Gastroesophageal sphincter (tissue), 4 donors: ENCODE measurements around the gene SLC6A19. TPM values are rescaled to one million over a fixed set of nuclear protein-coding genes. Genes with fewer than 3 reads are reported as not detected.
A peak's percentile ranks its signal among the peaks of the same experiment; 100 is the strongest.

Experiments
- ATAC-seq: fragments of 150-250 bp; one replicate; pipeline ENCODE4 v1.9.1; 2016; ENCODE audit warnings: mild to moderate bottlenecking, moderate library complexity
- H3K27ac ChIP-seq, 4 donors: fragments of 200-600 bp; sonication (generic) in 3 of 4; 1 replicate in 3 of 4; 2 replicates in 1 of 4; pipeline ENCODE4 v1.5.1; 2016 to 2019
- H3K27me3 ChIP-seq: fragments of 200-600 bp; sonication (generic); one replicate; pipeline ENCODE4 v1.5.1; 2019
- H3K36me3 ChIP-seq, 2 donors: fragments of 200-600 bp; sonication (generic); one replicate each; pipeline ENCODE4 v1.5.1; 2019; ENCODE audit warnings: control low read depth in 1 of 2
- H3K4me1 ChIP-seq, 3 donors: fragments of 200-600 bp; sonication (generic); 1 replicate in 2 of 3; 2 replicates in 1 of 3; pipeline ENCODE4 v1.5.1; 2016 to 2019; ENCODE audit warnings: control low read depth in 2 of 3
- H3K4me3 ChIP-seq, 2 donors: fragments of 200-600 bp; sonication (generic); one replicate each; pipeline ENCODE4 v1.5.1; 2019; ENCODE audit warnings: mild to moderate bottlenecking in 1 of 2, moderate library complexity in 1 of 2
- H3K9me3 ChIP-seq, 3 donors: fragments of 200-600 bp; sonication (generic); one replicate each; pipeline ENCODE4 v1.5.1; 2017 to 2019; ENCODE audit warnings: control low read depth in 2 of 3
- EP300 ChIP-seq: sonication (generic); formaldehyde crosslinking; IDR thresholded peaks from one replicate; pipeline ENCODE4 v1.6.1; 2017; ENCODE audit warnings: antibody characterized with exemption, mild to moderate bottlenecking
- POLR2A ChIP-seq, 2 donors: fragments of 450-650 bp; IDR thresholded peaks; one replicate each; pipeline ENCODE4 v1.6.1; 2017; ENCODE audit warnings: antibody characterized with exemption in 2 of 2, mild to moderate bottlenecking in 2 of 2, moderate library complexity in 1 of 2
- POLR2AphosphoS5 ChIP-seq: sonication (generic); formaldehyde crosslinking; IDR thresholded peaks from one replicate; pipeline ENCODE4 v1.6.1; 2017; ENCODE audit warnings: antibody characterized with exemption
- WGBS, 2 donors: methylation state at CpG; one replicate each; pipeline ENCODE4 v1.1.5; 2018; ENCODE audit warnings: low coverage in 1 of 2; 5-methylcytosine and 5-hydroxymethylcytosine counted together
- total RNA-seq, 4 donors: library from RNA; depleted of rRNA; stranded (reverse); fragments of >200 nt; gene quantifications; one replicate each; pipeline ENCODE4 v1.1.0, GENCODE V29; 2016
- TF ChIP-seq, protein P1 (sequence below), 4 experiments: fragments of 200-600 bp in 2 of 4; fragments of 450-650 bp in 2 of 4; sonication (generic) in 1 of 4; IDR thresholded peaks; one replicate each; pipeline ENCODE4 v1.5.1; 2017 to 2019; ENCODE audit warnings: antibody characterized with exemption in 4 of 4, mild to moderate bottlenecking in 2 of 4, moderate library complexity in 2 of 4

The SLC6A19 gene
- total RNA-seq, 4 donors from 2014 or later: not detected

- 86 to 90% methylated on average over 6 to 14 of the region's 22 CpGs for WGBS, 2 donors
These were observed 28.6 kb upstream of the SLC6A19 start for GRCh38 chr5:1172670-1173404.

GRCh38 chr5:1173485-1174070, 27.8 kb upstream of the SLC6A19 start:
- no peak for ATAC-seq
- WGBS, 2 donors: 93% methylated on average over 5 of the region's 21 CpGs; no CpG with 5 or more reads in 1 of the 2 donors
- no peak overlapping the region for H3K27ac ChIP-seq
- no peaks in the 10 kb centered on the region for H3K4me1 ChIP-seq
- H3K9me3 ChIP-seq: no peaks in the 10 kb centered on the region
- no peak for TF ChIP-seq POLR2A (IDR thresholded peaks at IDR 0.05)
- no peak for TF ChIP-seq POLR2AphosphoS5
- TF ChIP-seq, protein P1, sequence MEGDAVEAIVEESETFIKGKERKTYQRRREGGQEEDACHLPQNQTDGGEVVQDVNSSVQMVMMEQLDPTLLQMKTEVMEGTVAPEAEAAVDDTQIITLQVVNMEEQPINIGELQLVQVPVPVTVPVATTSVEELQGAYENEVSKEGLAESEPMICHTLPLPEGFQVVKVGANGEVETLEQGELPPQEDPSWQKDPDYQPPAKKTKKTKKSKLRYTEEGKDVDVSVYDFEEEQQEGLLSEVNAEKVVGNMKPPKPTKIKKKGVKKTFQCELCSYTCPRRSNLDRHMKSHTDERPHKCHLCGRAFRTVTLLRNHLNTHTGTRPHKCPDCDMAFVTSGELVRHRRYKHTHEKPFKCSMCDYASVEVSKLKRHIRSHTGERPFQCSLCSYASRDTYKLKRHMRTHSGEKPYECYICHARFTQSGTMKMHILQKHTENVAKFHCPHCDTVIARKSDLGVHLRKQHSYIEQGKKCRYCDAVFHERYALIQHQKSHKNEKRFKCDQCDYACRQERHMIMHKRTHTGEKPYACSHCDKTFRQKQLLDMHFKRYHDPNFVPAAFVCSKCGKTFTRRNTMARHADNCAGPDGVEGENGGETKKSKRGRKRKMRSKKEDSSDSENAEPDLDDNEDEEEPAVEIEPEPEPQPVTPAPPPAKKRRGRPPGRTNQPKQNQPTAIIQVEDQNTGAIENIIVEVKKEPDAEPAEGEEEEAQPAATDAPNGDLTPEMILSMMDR (IDR thresholded peaks at IDR 0.05): no peak
- TF ChIP-seq EP300: no peak
- no peak overlapping the region for H3K4me3 ChIP-seq
- no peaks in the 10 kb centered on the region for H3K36me3 ChIP-seq
- H3K27me3 ChIP-seq: peaks cover 11% of the 10 kb centered on the region

More at GRCh38 chr5:1172670-1173404, 28.6 kb upstream of the SLC6A19 start:
- no peaks in the 10 kb centered on the region for H3K9me3 ChIP-seq
- TF ChIP-seq POLR2AphosphoS5: no peak
- TF ChIP-seq, protein P1 (IDR thresholded peaks at IDR 0.05): no peak
- TF ChIP-seq POLR2A (IDR thresholded peaks at IDR 0.05): no peak
- no peak for TF ChIP-seq EP300
- H3K27ac ChIP-seq: no peak overlapping the region
- peaks cover 0 to 7% (median 0%) of the 10 kb centered on the region in 3 donors for H3K4me1 ChIP-seq
- H3K4me3 ChIP-seq: no peak overlapping the region
- no peak for ATAC-seq
- peaks cover 18% of the 10 kb centered on the region for H3K27me3 ChIP-seq
- no peaks in the 10 kb centered on the region for H3K36me3 ChIP-seq

GRCh38 chr5:1174122-1174936, 27.1 kb upstream of the SLC6A19 start:
- Histone ChIP-seq H3K4me1 (no peaks in the 10 kb centered on the region), H3K27me3 (peaks cover 8% of the 10 kb centered on the region), H3K27ac (no peak overlapping the region), H3K36me3 (no peaks in the 10 kb centered on the region), H3K4me3 (no peak overlapping the region), H3K9me3 (no peaks in the 10 kb centered on the region)
- WGBS, 2 donors: 37 to 62% methylated on average over 12 to 20 of the region's 27 CpGs
- TF ChIP-seq, protein P1 (IDR thresholded peaks at IDR 0.05): peak in 3 of 4 experiments; percentile 52 to 83 (median 75)
- TF ChIP-seq POLR2AphosphoS5: no peak
- peak; percentile 84 for ATAC-seq

DNA sequence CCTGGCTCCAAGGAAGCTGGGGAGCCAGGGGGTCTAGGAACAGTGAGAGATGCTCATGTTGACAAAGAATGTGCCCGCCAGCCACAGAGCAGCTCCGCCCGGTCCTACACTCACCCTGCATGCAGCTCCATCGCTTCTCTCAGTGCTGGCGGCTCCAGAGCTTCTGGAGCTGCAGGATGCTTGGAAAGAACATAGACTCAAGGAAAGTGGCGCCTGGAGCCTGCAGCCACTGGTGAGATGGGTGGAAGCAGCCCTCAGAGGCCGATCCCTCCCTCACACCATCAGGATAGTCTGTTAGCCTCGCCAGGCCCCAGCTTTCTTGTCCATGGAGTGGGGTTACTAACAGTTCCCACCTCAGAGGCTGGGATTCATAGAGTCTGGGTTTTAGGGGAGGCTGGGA, 26.4 kb upstream of the SLC6A19 start:
- no peak overlapping the region for H3K27ac ChIP-seq
- H3K4me1 ChIP-seq: no peaks in the 10 kb centered on the region
- peaks cover under 1% of the 10 kb centered on the region for H3K27me3 ChIP-seq
- no peak for ATAC-seq
- no peaks in the 10 kb centered on the region for H3K9me3 ChIP-seq
- no peaks in the 10 kb centered on the region for H3K36me3 ChIP-seq
- 89% methylated on average over 4 of the region's 8 CpGs; no CpG with 5 or more reads in 1 of the 2 donors for WGBS, 2 donors
- no peak overlapping the region for H3K4me3 ChIP-seq
- TF ChIP-seq POLR2A (IDR thresholded peaks at IDR 0.05) (no peak), EP300 (no peak), POLR2AphosphoS5 (no peak)
- TF ChIP-seq, protein P1 (IDR thresholded peaks at IDR 0.05): no peak
